Stimulated activated CD8-positive, alpha-beta memory T cell treated with anti-CD3 and anti-CD28 coated beads, Interleukin-4, amount 100 ng/mL, for 48 hours (primary cell): ENCODE measurements around the gene SERPINB10.
A peak's percentile ranks its signal among the peaks of the same experiment; 100 is the strongest.

ENCODE experiments used
- DNase-seq: peaks from one replicate; pipeline ENCODE4 v3.0.0-alpha.2; 2020

SERPINB10 gene

DNA sequence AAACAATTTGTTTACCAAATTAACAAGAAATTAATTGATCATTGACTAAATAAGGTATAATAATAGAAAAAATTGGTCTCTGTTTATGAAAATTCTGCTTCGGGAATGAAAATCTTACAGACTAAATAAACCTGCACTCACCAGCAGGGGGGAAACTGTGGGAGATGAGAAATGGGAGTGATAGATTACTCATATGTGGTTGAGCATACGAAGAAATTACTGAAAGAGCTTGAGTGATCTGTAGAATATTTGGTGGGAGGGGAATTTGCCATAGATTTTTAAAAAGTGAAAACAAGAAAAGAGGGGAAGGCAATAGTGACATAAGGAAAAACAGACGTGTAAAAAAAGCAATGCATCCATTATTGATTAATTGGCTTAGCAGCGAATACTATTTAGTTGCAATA is 43.5 kb downstream of the SERPINB10 start:
- DNase-seq, result peak; percentile 48

DNA sequence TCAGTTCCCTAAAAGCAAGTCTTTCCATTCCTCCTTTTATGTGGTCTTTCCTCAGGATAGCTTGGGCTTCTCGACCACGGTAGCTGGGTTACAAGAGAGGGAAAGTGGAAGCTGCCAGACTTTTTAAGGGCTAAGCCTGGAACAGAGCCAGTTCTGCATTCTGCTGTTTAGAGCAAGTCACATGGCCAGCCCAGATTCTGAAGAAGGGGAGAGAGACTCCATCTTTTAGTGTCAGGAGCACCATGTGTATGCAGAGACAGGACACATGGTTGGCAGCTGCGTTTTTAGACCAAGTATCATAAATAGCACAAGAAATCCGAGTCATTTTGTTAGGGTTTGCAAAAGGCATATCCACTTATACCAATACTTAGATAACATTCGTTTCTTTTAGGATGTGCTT is 46.1 kb downstream of the SERPINB10 start:
- DNase-seq, result no peak

GRCh38 chr18:63956755-63957154 is 49.0 kb downstream of the SERPINB10 start:
- DNase-seq, result no peak

GRCh38 chr18:63960891-63961290 is 53.1 kb downstream of the SERPINB10 start:
- DNase-seq, result no peak

DNA sequence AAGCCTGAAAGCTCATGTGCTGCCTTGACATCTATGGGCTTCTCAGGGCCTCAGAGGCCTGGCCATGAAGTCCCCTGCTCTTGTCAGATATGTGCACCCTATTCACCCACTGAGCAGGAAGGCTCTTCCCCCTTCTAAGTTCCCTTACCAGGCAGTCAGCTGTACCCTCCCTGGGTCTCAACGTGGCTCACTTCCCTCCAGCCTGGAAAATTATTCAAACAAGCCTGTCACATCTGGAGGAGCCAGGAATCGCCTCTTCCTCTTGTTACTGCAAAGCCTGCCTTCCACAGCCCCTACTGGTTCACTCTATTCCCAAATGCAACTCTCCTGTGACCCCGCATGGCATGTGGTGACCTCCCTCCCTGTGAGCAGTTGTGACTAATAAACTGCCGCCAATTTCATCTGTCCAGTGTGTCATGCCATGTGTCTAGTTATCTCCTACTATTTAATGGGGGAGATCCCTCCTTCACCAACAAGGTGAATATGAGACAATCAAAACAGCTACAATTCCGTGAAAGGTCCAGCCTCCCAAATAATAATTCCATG is 53.8 kb downstream of the SERPINB10 start:
- DNase-seq, result no peak

DNA sequence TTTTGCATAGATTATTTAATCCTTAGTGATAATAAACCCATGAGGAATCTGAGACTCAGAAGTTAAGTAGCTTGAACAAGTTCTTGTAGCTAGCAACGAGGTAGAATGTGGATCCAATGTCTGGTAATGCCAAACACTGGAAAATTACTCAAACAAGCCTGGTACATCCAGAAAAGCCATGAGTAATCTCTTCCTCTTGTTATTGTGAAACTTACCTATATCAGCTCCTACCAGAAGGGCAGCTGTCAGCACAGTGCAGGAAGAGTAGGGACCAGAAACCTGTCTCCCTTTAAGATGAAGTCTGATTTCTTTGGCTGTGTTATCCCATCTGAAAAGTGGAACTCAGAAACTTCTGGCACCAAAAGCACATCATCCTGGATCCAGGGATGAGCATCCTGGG is 54.4 kb downstream of the SERPINB10 start:
- no peak for DNase-seq

DNA sequence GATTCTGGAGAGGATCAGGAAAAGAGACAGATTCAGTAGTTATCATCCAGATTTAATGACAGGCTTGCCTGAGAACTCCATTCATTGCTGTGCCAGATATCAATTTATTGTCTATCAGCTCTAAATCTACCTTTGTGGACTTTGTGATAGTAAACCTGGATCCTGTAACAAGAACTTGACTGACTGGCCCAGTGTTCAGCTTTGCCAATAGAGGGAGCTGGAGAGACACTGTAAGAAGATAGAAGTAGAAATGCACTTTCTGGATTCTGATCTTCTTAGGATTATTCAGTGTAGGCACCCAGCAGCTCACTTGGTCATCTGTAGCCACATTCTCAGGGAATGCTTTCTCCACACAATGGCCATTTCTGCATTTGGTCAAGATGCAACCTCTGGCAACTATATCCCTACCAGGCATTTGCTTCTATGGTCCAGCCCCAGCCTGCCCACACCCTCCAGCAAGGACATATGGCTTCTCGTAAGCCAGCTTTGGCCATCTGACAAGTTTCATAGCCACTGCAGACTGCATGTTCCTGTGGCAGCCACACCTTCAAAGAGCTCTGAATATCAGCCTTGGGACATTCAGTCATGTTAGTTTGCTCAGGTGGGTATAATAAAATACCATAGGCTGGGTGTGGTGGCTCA is 56.0 kb downstream of the SERPINB10 start:
- DNase-seq, result peak; percentile 43

- DNase-seq, result no peak
Measured at GRCh38 chr18:63964908-63965307, 57.1 kb downstream of the SERPINB10 start.

DNA sequence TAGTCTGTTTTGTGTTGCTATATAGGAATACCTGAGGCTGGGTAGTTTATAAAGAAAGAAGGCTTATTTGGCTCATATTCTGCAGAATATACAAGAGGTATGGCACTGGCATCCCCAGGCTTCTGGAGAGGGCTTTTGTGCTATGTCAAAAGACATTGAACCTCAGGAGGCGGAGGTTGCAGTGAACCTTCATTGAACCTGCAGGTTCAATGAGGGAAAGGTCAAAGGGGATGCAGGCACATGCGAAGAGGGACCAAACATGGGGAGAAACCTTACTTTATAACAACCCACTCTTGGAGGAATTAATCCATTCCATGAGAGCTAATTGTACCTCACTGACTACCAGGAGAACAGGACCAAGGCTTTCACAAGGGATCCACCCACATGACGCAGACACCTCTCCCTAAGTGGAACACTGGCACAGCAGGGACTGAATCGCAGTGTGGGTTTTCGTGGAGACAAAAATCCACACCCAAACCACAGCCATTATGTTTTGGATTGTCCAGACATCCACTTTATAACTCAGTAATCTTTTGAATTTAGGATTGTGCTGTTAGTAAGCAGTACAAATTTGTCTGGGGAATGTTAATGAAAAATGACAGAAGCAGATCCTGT is 58.1 kb downstream of the SERPINB10 start:
- no peak for DNase-seq

DNA sequence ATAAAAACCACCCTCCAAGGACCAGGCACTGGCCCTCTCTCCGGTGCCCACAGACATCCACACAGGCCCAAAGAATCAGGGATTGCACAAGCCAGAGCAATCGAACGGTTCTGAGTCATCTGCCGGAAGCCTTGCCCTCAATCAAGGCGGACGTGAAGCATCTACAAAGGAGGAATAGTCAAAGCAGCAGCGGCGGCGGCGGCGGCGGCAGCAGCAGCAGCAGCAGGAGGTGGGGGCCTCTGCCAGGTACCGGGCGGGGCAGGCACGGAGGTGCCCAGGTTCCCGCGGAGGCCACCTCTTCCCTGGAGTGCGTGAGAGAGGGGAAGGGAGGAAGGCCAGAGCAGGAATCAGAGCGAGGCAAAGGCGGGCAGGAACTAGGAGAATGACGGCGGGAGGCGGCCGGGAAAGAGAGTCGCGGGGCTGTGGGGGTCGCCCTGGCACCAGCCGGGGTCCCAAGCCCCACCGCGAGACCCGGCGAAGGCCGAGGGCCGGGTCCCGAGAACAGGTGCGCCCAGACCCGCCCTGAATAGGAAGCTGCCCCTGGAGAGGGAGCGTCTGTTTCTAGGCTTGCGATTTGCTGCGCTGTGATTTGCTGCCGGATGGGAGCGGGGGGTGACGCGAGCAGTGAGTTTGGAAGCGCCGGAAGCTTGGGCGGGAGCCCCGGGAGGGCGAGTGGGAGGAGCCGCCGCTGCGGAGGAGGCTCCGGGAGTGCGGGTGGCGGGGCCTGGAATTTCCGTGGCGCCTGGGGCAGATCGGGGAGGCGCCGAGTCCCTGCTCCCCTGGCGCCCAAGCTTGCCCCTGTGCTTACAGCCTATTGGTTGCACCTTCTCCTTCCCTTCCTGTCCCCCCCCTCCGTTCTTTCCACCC is 62.4 kb downstream of the SERPINB10 start, which contains the start of gene SERPINB8:
Gene SERPINB8 (plus strand): TSS at position 140 of the 867 bp plus-strand sequence. CDS start 8,228 bp downstream, outside the sequence.
- peak; percentile 84 for DNase-seq

GRCh38 chr18:63970809-63971205 is 63.0 kb downstream of the SERPINB10 start:
- DNase-seq, result no peak

DNA sequence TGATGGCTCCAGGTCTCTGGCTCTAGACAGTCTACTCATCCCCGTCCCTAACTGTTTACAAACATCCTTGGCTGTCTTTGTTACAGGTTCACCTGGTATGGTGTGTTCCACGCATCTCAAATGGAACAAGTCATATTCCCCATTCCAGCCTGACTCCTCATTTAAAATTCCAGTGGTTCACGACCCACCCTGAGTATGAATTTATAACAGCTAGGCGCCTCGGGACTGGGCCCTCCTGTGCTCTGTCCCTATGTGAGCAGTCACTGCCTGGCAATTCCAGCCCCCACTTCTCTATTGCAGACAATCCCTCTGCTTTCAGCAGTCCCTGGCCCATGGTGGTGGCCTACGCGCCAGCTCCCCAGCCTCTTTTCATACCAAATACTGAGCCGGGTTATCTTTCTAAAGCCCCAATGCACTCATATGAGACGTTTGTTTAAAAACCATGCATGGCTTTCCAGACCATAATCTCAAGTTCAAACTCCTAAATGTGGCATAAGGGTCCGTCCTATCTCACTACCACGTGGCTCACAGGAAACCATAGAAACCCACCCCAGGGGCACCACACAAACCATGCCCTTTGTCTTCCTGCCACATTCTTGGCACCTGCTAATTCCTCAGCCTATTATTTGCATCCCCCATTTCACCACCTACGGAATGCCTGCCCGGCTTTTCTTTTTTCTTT is 63.7 kb downstream of the SERPINB10 start:
- DNase-seq, result no peak

GRCh38 chr18:63972002-63972376 is 64.2 kb downstream of the SERPINB10 start:
- no peak for DNase-seq

GRCh38 chr18:63974991-63975390 is 67.2 kb downstream of the SERPINB10 start:
- no peak for DNase-seq

DNA sequence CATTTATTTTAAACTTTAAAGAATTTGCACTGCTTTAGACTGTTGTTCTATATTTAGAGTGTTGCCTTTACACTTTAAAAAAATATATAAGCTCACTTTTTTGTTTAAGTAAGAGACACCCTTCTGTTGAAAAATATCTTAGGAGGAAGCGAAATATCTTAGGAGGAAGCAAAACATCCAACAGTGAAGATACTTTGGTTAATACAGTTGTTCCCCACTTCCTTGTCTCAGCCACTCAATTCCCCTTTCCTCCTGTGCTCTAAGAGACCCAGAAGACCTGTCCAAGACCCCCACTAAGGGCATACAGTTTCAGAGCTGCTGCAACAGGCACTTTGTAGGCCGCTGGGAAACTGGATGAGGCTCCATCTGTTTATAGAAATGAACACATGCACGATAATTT is 67.9 kb downstream of the SERPINB10 start:
- no peak for DNase-seq

GRCh38 chr18:63977040-63977439 is 69.3 kb downstream of the SERPINB10 start:
- DNase-seq, result no peak

- peak; percentile 43 for DNase-seq
Measured at GRCh38 chr18:63979409-63979920, 71.7 kb downstream of the SERPINB10 start.

GRCh38 chr18:63980027-63980426 is 72.3 kb downstream of the SERPINB10 start:
- DNase-seq, result no peak

- DNase-seq, result no peak
Measured at GRCh38 chr18:63980896-63981460, 73.2 kb downstream of the SERPINB10 start.

DNA sequence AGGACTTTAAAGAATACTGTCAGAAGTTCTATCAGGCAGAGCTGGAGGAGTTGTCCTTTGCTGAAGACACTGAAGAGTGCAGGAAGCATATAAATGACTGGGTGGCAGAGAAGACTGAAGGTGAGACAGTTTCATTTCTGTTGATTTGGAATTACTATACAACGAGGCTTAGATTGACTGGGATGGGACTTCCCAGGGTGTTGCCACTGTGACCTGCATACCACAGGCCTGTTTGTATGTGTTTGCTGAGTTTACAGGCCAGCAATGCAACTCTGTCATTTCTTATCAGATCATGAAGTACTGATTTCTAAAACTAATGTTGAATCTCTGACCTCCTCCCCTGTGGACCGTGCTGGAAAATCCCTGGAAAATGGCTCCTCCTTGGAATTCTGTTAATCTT is 74.0 kb downstream of the SERPINB10 start:
- no peak for DNase-seq

- DNase-seq, result no peak
Measured at GRCh38 chr18:63982361-63982760, 74.6 kb downstream of the SERPINB10 start.
